Chondrocyte (in vitro differentiated cells): Measurements from ENCODE around the gene APEH. TPM values are rescaled to one million over a fixed set of nuclear protein-coding genes. Genes with fewer than 3 reads are reported as not detected.

ENCODE experiments used
- DNase-seq: peaks from one replicate; pipeline ENCODE4 v3.0.0; 2021; ENCODE audit warnings: mixed read lengths, low spot score
- H3K27ac Mint-ChIP-seq: one replicate; pipeline ENCODE4 v1.8.0; 2021; ENCODE audit warnings: mild to moderate bottlenecking, moderate library complexity, mixed read lengths; ENCODE audit not compliant: unreplicated experiment
- H3K27me3 Mint-ChIP-seq: 2 replicates; pipeline ENCODE4 v1.8.0; 2021; ENCODE audit warnings: low read depth, mixed read lengths
- H3K36me3 Mint-ChIP-seq: 2 replicates; pipeline ENCODE4 v1.8.0; 2021; ENCODE audit warnings: low read depth, mixed read lengths
- H3K4me1 Mint-ChIP-seq: 2 replicates; pipeline ENCODE4 v1.8.0; 2021; ENCODE audit warnings: low read depth, mild to moderate bottlenecking, mixed read lengths
- H3K4me3 Mint-ChIP-seq: one replicate; pipeline ENCODE4 v1.8.0; 2021; ENCODE audit warnings: mild to moderate bottlenecking, moderate library complexity, mixed read lengths; ENCODE audit not compliant: unreplicated experiment
- H3K9me3 Mint-ChIP-seq: 2 replicates; pipeline ENCODE4 v1.8.0; 2021; ENCODE audit warnings: low read depth, mixed read lengths
- CTCF ChIP-seq: fragments of 200-600 bp; sonication (generic); IDR thresholded peaks from 2 replicates; pipeline ENCODE4 v1.5.0; 2021; ENCODE audit warnings: antibody characterized with exemption, mild to moderate bottlenecking, moderate library complexity
- long read RNA-seq: library from polyadenylated mRNA; stranded (forward); transcript quantifications from one replicate; pipeline ENCODE4 v2.0.0, GENCODE V29; 2021
- total RNA-seq: library from RNA; stranded (reverse); gene quantifications from 3 replicates; pipeline ENCODE4 v1.2.1, GENCODE V29; 2021

APEH gene
- 64.5 to 72.0 TPM (median 69.8 TPM) in 3 replicates for total RNA-seq
- long read RNA-seq, transcript APEH-201 (22 exons, 3,220 nt): major isoform, 54 of 97 reads
- long read RNA-seq, partial matches to known transcripts: 21 of 97 reads
- long read RNA-seq, other reads (novel, unspliced or antisense): 22 of 97 reads

GRCh38 chr3:49673715-49674496, at the start of gene APEH:
APEH (plus strand) TSS chr3:49674351; CDS start chr3:49674402, 51 bp downstream.
- peaks cover 18% of the 10 kb centered on the region for H3K4me1 Mint-ChIP-seq
- H3K9me3 Mint-ChIP-seq: no peaks in the 10 kb centered on the region
- no peak for TF ChIP-seq CTCF
- H3K4me3 Mint-ChIP-seq: peak within 1 kb of the TSS; percentile 90
- no peaks in the 10 kb centered on the region for H3K27me3 Mint-ChIP-seq
- H3K27ac Mint-ChIP-seq: peak within 1 kb of the TSS; percentile 99
- H3K36me3 Mint-ChIP-seq: peaks cover 7% of the 10 kb centered on the region
- DNase-seq: no peak

- no peak for TF ChIP-seq CTCF
- H3K27ac Mint-ChIP-seq: no peak overlapping the region
- H3K4me1 Mint-ChIP-seq: peaks cover 3% of the 10 kb centered on the region
- no peak for DNase-seq
- H3K27me3 Mint-ChIP-seq: peaks cover 17% of the 10 kb centered on the region
- H3K36me3 Mint-ChIP-seq: peaks cover 2% of the 10 kb centered on the region
- no peak overlapping the region for H3K4me3 Mint-ChIP-seq
- H3K9me3 Mint-ChIP-seq: no peaks in the 10 kb centered on the region
Measured at GRCh38 chr3:49625071-49625470, 49.1 kb upstream of the APEH start.

GRCh38 chr3:49626101-49626581, 48.0 kb upstream of the APEH start:
- Mint-ChIP-seq H3K4me3 (no peak overlapping the region), H3K4me1 (peaks cover 3% of the 10 kb centered on the region), H3K36me3 (peaks cover 7% of the 10 kb centered on the region), H3K27ac (no peak overlapping the region), H3K9me3 (no peaks in the 10 kb centered on the region), H3K27me3 (peaks cover 13% of the 10 kb centered on the region)
- DNase-seq: no peak
- TF ChIP-seq CTCF: no peak

- H3K4me1 Mint-ChIP-seq: peaks cover 3% of the 10 kb centered on the region
- peaks cover 7% of the 10 kb centered on the region for H3K36me3 Mint-ChIP-seq
- no peak for DNase-seq
- no peak overlapping the region for H3K4me3 Mint-ChIP-seq
- peaks cover 8% of the 10 kb centered on the region for H3K27me3 Mint-ChIP-seq
- H3K27ac Mint-ChIP-seq: no peak overlapping the region
- TF ChIP-seq CTCF: no peak
- peaks cover 5% of the 10 kb centered on the region for H3K9me3 Mint-ChIP-seq
Measured at GRCh38 chr3:49626796-49627195, 47.4 kb upstream of the APEH start.

- Mint-ChIP-seq H3K27ac (no peak overlapping the region), H3K9me3 (peaks cover 7% of the 10 kb centered on the region), H3K36me3 (peaks cover 7% of the 10 kb centered on the region), H3K27me3 (peaks cover 4% of the 10 kb centered on the region), H3K4me1 (peaks cover 3% of the 10 kb centered on the region), H3K4me3 (no peak overlapping the region)
- no peak for TF ChIP-seq CTCF
- DNase-seq: no peak
Measured at GRCh38 chr3:49627634-49628033, 46.5 kb upstream of the APEH start.
